22Rv1 (cell line): ENCODE measurements around the gene MYL9.

Experiments used
- CTCF ChIP-seq: fragments of 450-650 bp; IDR thresholded peaks from 2 replicates; pipeline ENCODE4 v1.5.1; 2017; ENCODE audit warnings: mild to moderate bottlenecking
- ZFX ChIP-seq: fragments of 450-650 bp; IDR thresholded peaks from 2 replicates; pipeline ENCODE4 v1.6.1; 2017; ENCODE audit warnings: antibody characterized with exemption, borderline replicate concordance

DNA sequence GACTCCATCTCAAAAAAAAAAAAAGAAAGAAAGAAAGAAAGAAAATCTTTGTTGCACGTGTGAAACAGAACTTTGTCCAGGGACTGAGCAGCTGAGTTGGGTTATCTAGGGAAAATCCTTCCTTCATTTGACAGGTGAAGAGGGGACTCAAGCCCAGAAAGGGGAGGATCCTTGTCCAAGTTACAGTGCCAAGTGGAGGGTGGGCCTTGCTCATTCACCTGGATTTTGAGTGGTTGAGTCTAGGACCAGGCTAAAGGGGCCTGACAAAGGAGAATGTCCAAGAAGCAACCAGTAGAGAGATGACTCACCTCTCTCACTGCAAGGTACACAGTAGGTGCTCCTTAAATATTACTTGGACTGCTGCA is 34.7 kb downstream of the MYL9 start:
- TF ChIP-seq CTCF (no peak), ZFX (no peak)
